EH (cell line): ENCODE results near the gene LNX2.
"Not testable (repeated sequence)": the region's sequence is repeated elsewhere in the genome, so short reads cannot be mapped to it uniquely, and the experiment has no call there.

Experiments used
- DNase-seq: peaks from one replicate; pipeline ENCODE4 v3.0.0-alpha.2; 2015; ENCODE audit warnings: low read depth

Gene LNX2

GRCh38 chr13:27636589-27637288 is 16.4 kb upstream of the LNX2 start:
- DNase-seq: no peak

- no peak for DNase-seq
These were observed 14.9 kb upstream of the LNX2 start for GRCh38 chr13:27635266-27635665.

- DNase-seq: no peak
These were observed 14.5 kb upstream of the LNX2 start for GRCh38 chr13:27634791-27635190.

DNA sequence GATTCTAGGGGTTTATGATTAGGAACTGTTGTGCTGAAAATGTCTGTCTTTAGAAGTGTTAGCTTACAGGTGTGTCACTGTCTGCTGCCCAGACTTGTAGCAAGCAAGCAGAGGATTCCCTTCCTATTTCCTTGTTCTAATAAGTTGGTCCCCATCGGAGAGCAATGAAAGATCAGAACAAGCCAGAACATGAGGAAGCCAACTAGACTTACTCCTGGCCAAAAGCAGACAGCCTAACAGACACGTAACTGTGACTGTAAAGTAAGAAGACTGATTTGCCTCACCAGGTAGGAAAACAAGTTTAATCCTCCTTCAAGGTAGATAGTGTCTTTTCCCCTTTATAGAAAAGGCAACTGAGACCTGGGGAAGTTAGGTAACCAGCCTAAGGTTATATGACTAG is 13.9 kb upstream of the LNX2 start:
- no peak for DNase-seq

DNA sequence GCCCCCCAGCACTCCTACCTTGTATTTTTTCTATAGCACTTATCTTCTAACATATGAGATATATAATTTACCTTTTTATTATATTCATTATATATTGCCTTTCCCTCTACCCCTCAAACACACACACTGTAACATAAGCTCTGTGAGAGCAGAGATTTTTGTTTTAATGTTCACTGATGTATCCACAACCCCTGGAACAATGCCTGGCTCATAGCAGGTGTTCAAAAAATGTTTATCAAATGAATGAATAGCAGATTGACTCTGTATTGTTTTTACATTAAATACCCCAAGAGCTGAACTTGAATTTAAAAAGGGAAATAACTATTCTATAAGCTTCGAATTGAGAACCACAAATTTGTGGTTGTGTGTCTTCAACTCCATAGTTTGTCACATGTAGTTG is 12.3 kb upstream of the LNX2 start:
- no peak for DNase-seq

DNA sequence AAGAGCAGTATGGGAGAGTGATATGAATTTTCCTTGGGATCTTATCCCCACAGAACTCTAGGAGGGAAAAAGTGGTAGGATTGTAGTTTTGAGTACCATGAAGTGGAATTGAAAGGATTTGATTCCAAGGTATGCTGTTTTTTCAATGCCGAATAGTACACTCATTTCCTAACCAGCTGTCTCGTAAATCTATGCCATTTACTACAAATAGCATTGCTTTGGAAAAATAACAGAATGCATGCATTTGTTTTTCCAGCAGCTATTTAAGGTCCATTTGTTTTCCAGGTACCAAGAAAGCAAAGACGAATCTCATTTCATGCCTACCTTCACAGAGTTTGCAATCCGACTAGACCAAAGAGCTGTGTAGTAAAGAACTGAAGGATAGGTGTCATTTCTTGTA is 11.9 kb upstream of the LNX2 start:
- no peak for DNase-seq

DNA sequence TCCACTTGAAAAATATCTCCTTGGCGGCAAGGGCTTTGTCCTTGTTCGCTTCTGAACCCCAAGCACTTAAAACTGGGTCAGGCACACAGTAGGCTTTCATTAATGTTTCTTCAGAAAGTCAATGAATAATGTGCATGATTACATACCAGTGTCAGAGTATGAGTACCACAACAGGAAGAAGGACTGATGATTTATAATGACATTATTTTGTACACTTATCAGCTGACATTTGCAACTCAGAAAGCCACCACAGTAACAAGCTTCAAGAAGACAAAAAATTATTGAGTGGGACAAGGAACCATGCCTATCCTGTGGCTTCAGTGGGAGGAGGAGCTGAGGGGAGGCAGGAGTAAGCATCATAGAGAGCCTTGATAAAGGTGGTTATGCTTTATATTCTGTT is 11.3 kb upstream of the LNX2 start:
- no peak for DNase-seq

- peak; percentile 6 for DNase-seq
These were observed 10.8 kb upstream of the LNX2 start for GRCh38 chr13:27631156-27631555.

DNA sequence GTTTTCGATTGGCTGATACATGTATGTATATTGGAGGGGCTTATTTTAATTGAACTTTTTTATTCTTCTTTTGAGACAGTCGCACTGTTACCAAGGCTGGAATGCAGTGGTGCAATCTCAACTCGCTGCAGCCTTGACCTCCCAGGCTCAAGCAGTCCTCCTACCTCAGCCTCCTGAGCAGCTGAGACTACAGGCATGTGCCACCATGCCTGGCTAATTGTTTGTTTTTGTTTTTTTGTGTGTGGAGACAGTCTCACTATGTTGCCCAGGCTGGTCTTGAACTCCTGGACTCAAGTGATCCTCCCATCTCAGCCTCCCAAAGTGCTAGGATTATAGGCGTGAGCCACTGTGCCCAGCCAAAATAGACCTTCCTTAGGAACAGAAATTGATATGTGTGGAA is 8.4 kb upstream of the LNX2 start:
- not testable (repeated sequence) for DNase-seq

DNA sequence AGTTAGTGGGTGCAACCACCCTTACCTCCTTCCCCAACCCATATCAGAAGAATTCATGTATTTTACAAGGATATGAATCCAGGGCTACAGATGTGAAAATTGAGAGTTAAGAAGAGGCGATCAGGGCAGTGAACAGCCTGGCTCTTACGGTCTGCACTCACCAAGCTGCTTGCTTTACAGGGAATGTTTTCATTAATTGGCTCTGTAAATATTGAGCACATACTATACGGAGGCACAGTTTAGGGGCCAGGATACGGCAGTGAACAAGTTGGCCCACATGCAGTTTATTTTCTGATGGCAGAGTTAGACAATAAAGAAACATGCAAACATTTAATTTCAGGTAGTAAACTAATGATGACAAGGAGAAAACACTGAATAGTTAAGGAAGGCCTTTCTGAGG is 7.8 kb upstream of the LNX2 start:
- no peak for DNase-seq

DNA sequence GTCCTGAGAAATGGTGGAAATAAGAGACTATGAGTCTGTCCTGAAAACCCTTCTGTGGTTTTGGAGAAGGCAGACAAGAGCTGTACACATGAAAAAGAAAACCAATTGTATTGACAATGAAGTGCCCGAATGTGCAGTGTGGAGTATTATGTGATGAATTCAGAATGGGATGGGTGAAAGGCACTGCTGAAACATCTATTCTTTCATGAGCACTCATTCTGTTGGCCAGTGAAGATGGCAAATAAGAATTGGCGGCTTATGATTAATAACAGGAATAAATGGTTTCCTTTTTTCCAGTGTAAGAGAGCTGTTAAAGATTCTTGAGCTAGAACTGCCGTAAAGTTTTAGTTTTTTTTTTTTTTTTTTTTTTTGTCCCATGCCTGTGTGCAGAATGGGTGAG is 7.1 kb upstream of the LNX2 start:
- no peak for DNase-seq

GRCh38 chr13:27625839-27626238 is 5.5 kb upstream of the LNX2 start:
- DNase-seq: no peak

- DNase-seq: no peak
These were observed 3.7 kb upstream of the LNX2 start for GRCh38 chr13:27624071-27624470.

DNA sequence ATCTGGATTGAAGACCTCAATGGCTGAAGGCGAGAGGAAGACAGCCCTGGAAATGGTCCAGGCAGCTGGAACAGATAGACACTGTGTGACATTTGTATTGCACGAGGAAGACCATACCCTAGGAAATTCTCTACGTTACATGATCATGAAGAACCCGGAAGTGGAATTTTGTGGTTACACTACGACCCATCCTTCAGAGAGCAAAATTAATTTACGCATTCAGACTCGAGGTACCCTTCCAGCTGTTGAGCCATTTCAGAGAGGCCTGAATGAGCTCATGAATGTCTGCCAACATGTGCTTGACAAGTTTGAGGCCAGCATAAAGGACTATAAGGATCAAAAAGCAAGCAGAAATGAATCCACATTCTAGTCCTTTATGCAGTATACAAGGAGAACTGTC is 2.6 kb upstream of the LNX2 start:
- no peak for DNase-seq

- peak; percentile 16 for DNase-seq
These were observed 1.9 kb upstream of the LNX2 start for GRCh38 chr13:27622102-27622820.

- DNase-seq: peak; percentile 77
These were observed 1.2 kb upstream of the LNX2 start, which contains the start of gene POLR1D for GRCh38 chr13:27621366-27622101. Gene POLR1D, plus strand, starts transcription at chr13:27621892. Its CDS starts 92 bp downstream, at chr13:27621984.

GRCh38 chr13:27621116-27621365 is 712 bp upstream of the LNX2 start:
- DNase-seq: peak; percentile 34

GRCh38 chr13:27619728-27620376 is 477 bp downstream of the LNX2 start:
- peak; percentile 51 for DNase-seq

- peak; percentile 26 for DNase-seq
These were observed 1.1 kb downstream of the LNX2 start for GRCh38 chr13:27619093-27619727.

- no peak for DNase-seq
These were observed 2.4 kb downstream of the LNX2 start for GRCh38 chr13:27617881-27618321.

GRCh38 chr13:27613628-27614027 is 6.7 kb downstream of the LNX2 start:
- DNase-seq: no peak

- DNase-seq: peak; percentile 80
These were observed 13.2 kb downstream of the LNX2 start for GRCh38 chr13:27607125-27607524.
